OCI-LY7 (cell line): ENCODE data around the gene GLG1. TPM values are rescaled to one million over a fixed set of nuclear protein-coding genes. Genes with fewer than 3 reads are reported as not detected.
"Not testable (repeated sequence)": the region's sequence is repeated elsewhere in the genome, so short reads cannot be mapped to it uniquely, and the experiment has no call there.

Experiments
- BruUV-seq: library from RNA; stranded (reverse); fragments of 400-500 nt; replicated peaks from 2 replicates; lab custom pipeline; 2021; lab: Mats Ljungman, UMichigan
- CTCF ChIA-PET: fragments of 300-600 bp; sonication (Branson Sonifier 250); formaldehyde crosslinking; loops from one replicate; lab custom pipeline; 2022; ENCODE audit warnings: antibody characterized with exemption; ENCODE audit not compliant: unreplicated experiment; lab: Charles Lee
- POLR2A ChIA-PET: fragments of 300-600 bp; sonication (Branson Sonifier 250); formaldehyde crosslinking; loops from one replicate; lab custom pipeline; 2022; ENCODE audit warnings: antibody characterized with exemption; lab: Charles Lee
- DNase-seq: peaks from one replicate; pipeline ENCODE4 v3.0.0-alpha.2; 2015; ENCODE audit warnings: low spot score
- H2AFZ ChIP-seq: fragments of 200-600 bp; sonication (generic), shearing (Covaris generic); 2 replicates; pipeline ENCODE4 v1.6.1; 2014; ENCODE audit warnings: mild to moderate bottlenecking, antibody characterized with exemption, low read length, moderate library complexity
- H3K27ac ChIP-seq: fragments of 200-600 bp; sonication (generic); 2 replicates; pipeline ENCODE4 v1.5.1; 2014; ENCODE audit warnings: mixed run types, low read depth, mild to moderate bottlenecking, moderate library complexity, low read length, inconsistent platforms; ENCODE audit not compliant: poor library complexity, severe bottlenecking
- H3K36me3 ChIP-seq: fragments of 200-600 bp; sonication (generic); 2 replicates; pipeline ENCODE4 v1.6.1; 2014; ENCODE audit warnings: mild to moderate bottlenecking, antibody characterized with exemption, low read length, moderate library complexity, mixed read lengths; ENCODE audit not compliant: insufficient read depth
- H3K4me1 ChIP-seq: fragments of 200-600 bp; sonication (generic); 2 replicates; pipeline ENCODE4 v1.5.1; 2014; ENCODE audit warnings: mild to moderate bottlenecking, low read length; ENCODE audit not compliant: insufficient read depth, poor library complexity, severe bottlenecking
- H3K4me2 ChIP-seq: fragments of 200-600 bp; sonication (generic); 2 replicates; pipeline ENCODE4 v1.6.1; 2014; ENCODE audit warnings: mild to moderate bottlenecking, low read length
- H3K4me3 ChIP-seq: fragments of 200-600 bp; sonication (generic); 2 replicates; pipeline ENCODE4 v1.5.1; 2014; ENCODE audit warnings: mild to moderate bottlenecking, low read depth, low read length; ENCODE audit not compliant: poor library complexity, severe bottlenecking
- H3K79me2 ChIP-seq: fragments of 200-600 bp; sonication (generic); 2 replicates; pipeline ENCODE4 v1.6.1; 2016; ENCODE audit warnings: low read depth, mild to moderate bottlenecking, low read length, moderate library complexity, mixed read lengths; ENCODE audit not compliant: insufficient read depth
- H3K9me2 ChIP-seq: fragments of 200-600 bp; sonication (generic); 2 replicates; pipeline ENCODE4 v1.6.1; 2016; ENCODE audit warnings: mild to moderate bottlenecking, low read length, mixed read lengths; ENCODE audit not compliant: insufficient read depth
- H3K9me3 ChIP-seq: fragments of 200-600 bp; sonication (generic); 2 replicates; pipeline ENCODE4 v1.6.1; 2014; ENCODE audit warnings: mild to moderate bottlenecking, mixed run types, low read length, mixed read lengths
- H4K20me1 ChIP-seq: fragments of 200-600 bp; sonication (generic); 2 replicates; pipeline ENCODE4 v1.6.1; 2014; ENCODE audit warnings: mild to moderate bottlenecking, antibody characterized with exemption, low read length, moderate library complexity, mixed read lengths; ENCODE audit not compliant: insufficient read depth
- intact Hi-C: fragments of 100-400 bp; cut with micrococcal nuclease; formaldehyde crosslinking; loops from one replicate; pipeline ENCODE4 v1.10.0; 2022; ENCODE audit not compliant: unreplicated experiment
- total RNA-seq, 2 experiments: library from RNA; depleted of rRNA in 1 of 2; stranded (reverse); fragments of >200 nt in 1 of 2; shearing (Covaris generic) in 1 of 2; gene quantifications; 2 replicates each; pipeline ENCODE4 v1.2.3, GENCODE V29; 2014 to 2022

GLG1 gene
- total RNA-seq, 2 experiments from 2014 or later, result 40.4 to 69.8 TPM

GRCh38 chr16:74425751-74426150 lies 181.2 kb downstream of the GLG1 start:
- BruUV-seq, H3K27ac ChIP-seq: not testable (repeated sequence)

GRCh38 chr16:74423721-74424120 lies 183.2 kb downstream of the GLG1 start:
- DNase-seq, H4K20me1 ChIP-seq, H3K4me1 ChIP-seq, H3K4me3 ChIP-seq, H2AFZ ChIP-seq, CTCF ChIA-PET, H3K27ac ChIP-seq, H3K79me2 ChIP-seq, intact Hi-C loops, H3K9me3 ChIP-seq, H3K4me2 ChIP-seq, BruUV-seq, H3K36me3 ChIP-seq, H3K9me2 ChIP-seq: not testable (repeated sequence)
- POLR2A ChIA-PET, result interaction anchor here (0.7 kb wide), 1 partner anchor 108 kb away, joined by 4 read pairs; no protein-coding TSS in a partner anchor

More at GRCh38 chr16:74425751-74426150, 181.2 kb downstream of the GLG1 start:
- H3K4me2 ChIP-seq, H4K20me1 ChIP-seq, H3K36me3 ChIP-seq, intact Hi-C loops, H3K79me2 ChIP-seq, H3K4me3 ChIP-seq, DNase-seq, H3K4me1 ChIP-seq, H2AFZ ChIP-seq, H3K9me3 ChIP-seq, H3K9me2 ChIP-seq, CTCF ChIA-PET: not testable (repeated sequence)
- POLR2A ChIA-PET, result interaction anchor here (0.6 kb wide), 1 partner anchor 123 kb away, joined by 3 read pairs; no protein-coding TSS in a partner anchor

- H3K4me3 ChIP-seq, H3K4me1 ChIP-seq, H3K9me2 ChIP-seq, H3K36me3 ChIP-seq, POLR2A ChIA-PET, DNase-seq, H3K9me3 ChIP-seq, H2AFZ ChIP-seq, H3K4me2 ChIP-seq, CTCF ChIA-PET, intact Hi-C loops, BruUV-seq, H3K27ac ChIP-seq, H3K79me2 ChIP-seq, H4K20me1 ChIP-seq: not testable (repeated sequence)
These were observed 184.8 kb downstream of the GLG1 start for GRCh38 chr16:74422086-74422485.

GRCh38 chr16:74421482-74421785 lies 185.5 kb downstream of the GLG1 start:
- H3K9me2 ChIP-seq, H3K4me2 ChIP-seq, POLR2A ChIA-PET, BruUV-seq, H3K4me3 ChIP-seq, H3K36me3 ChIP-seq, intact Hi-C loops, H3K27ac ChIP-seq, H3K4me1 ChIP-seq, H3K9me3 ChIP-seq, DNase-seq, CTCF ChIA-PET, H4K20me1 ChIP-seq, H2AFZ ChIP-seq, H3K79me2 ChIP-seq: not testable (repeated sequence)

GRCh38 chr16:74420612-74421481 lies 186.1 kb downstream of the GLG1 start, which contains the start of gene CLEC18B:
TSS of gene CLEC18B (minus strand) at chr16:74421478. CDS start at chr16:74421270, 208 bp downstream.
- DNase-seq, H3K9me3 ChIP-seq, H3K4me3 ChIP-seq, intact Hi-C loops, H2AFZ ChIP-seq, H3K4me1 ChIP-seq, CTCF ChIA-PET, H4K20me1 ChIP-seq, H3K36me3 ChIP-seq, H3K4me2 ChIP-seq, H3K27ac ChIP-seq, H3K9me2 ChIP-seq, BruUV-seq, POLR2A ChIA-PET, H3K79me2 ChIP-seq: not testable (repeated sequence)

- H3K9me2 ChIP-seq, H3K36me3 ChIP-seq, H3K9me3 ChIP-seq, H3K4me2 ChIP-seq, intact Hi-C loops, DNase-seq, H3K27ac ChIP-seq, BruUV-seq, H3K4me1 ChIP-seq, POLR2A ChIA-PET, CTCF ChIA-PET, H4K20me1 ChIP-seq, H3K4me3 ChIP-seq, H3K79me2 ChIP-seq, H2AFZ ChIP-seq: not testable (repeated sequence)
These were observed 187.1 kb downstream of the GLG1 start for GRCh38 chr16:74419811-74420210.
